Measurements from ENCODE around the gene NDUFA11.

NDUFA11 gene

GRCh38 chr19:5932146-5932545 is 28.6 kb upstream of the NDUFA11 start:
- no peak for DNase-seq

DNA sequence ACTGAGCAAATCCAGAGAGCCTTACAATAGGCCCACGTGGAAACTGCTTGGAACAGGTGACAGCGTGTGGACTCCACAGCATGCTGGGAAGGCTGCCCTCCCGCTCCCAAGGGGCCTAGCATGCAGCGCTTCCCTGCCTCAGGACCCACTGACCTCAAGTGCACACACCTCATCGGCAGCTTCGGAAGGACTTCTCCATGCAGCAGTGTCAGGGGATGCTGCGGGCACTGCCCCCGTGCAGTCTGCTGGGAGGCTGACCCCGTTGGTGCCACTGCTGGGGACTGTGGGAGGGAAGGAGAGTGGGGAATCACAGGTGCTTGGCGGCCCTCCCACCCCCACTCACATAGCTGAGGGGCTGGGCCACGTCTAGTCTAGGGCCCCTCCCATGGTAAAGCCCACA is 27.7 kb upstream of the NDUFA11 start:
- no peak for DNase-seq

- no peak for DNase-seq
Observed at GRCh38 chr19:5929625-5930024, 26.0 kb upstream of the NDUFA11 start.

GRCh38 chr19:5929179-5929578 is 25.6 kb upstream of the NDUFA11 start:
- DNase-seq: no peak

DNA sequence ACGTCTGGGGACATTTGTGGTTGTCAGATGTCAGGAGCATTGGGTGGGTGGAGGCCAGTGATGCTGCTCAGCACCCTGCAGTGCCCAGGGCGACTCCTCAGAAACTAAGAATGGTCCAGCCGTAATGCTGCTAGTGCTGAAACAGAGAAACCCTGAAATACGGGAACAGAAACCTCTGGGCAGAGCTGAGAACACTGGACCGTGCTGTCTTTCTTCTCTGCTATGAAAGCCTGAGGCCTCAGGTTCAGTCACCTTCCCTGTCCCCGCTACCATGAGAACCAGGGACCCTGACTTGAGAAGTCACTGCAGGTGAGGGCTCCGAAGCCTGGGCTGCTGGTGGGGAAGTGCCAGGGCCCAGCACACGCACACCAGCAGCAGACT is 23.8 kb upstream of the NDUFA11 start:
- DNase-seq: no peak

GRCh38 chr19:5926641-5927440 is 23.3 kb upstream of the NDUFA11 start:
- DNase-seq: no peak

DNA sequence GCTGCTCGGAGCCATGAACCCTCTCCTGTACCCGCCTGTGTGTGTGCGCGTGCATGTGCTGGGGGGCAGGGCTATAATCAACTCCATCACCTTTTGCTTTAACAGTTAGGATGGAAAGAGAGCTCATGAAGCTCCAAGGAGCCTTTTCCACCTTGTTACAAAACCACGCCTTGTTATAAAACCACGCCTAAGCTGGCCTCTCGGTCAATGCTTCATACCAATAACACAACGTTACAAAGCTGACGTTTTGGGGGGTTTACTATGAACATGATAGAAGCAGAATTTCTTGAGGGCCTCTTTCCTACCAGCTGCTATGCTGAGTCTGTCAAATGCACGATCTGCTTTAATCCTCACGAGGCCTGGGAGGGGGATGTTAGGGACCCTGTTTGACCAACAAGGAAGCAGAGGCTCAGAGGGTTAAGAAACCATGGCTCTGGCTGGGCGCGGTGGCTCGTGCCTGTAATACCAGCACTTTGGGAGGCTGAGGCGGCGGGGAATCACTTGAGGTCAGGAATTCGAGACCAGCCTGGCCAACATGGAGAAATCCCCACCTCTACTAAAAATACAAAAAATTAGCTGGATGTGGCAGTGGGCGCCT is 22.3 kb upstream of the NDUFA11 start:
- DNase-seq: no peak

- DNase-seq: no peak
Observed at GRCh38 chr19:5923356-5923755, 19.8 kb upstream of the NDUFA11 start.

DNA sequence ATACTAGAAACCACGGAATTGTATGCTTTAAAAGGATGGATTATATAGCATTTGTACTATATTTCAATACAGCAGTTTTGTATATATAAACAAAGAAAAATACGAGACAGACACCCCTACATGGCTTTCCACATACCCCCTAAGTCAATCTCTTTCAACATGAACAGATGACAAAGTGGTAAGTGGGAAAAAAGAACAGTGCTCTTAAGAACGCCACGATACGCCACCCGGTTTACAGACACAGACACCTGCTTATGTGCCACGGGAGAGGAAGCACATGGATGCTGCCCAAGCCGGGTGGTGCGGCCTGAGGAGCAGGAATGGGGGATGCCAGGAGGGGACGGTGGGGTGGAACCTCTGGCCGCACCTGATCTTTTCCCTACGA is 18.6 kb upstream of the NDUFA11 start:
- DNase-seq: no peak

DNA sequence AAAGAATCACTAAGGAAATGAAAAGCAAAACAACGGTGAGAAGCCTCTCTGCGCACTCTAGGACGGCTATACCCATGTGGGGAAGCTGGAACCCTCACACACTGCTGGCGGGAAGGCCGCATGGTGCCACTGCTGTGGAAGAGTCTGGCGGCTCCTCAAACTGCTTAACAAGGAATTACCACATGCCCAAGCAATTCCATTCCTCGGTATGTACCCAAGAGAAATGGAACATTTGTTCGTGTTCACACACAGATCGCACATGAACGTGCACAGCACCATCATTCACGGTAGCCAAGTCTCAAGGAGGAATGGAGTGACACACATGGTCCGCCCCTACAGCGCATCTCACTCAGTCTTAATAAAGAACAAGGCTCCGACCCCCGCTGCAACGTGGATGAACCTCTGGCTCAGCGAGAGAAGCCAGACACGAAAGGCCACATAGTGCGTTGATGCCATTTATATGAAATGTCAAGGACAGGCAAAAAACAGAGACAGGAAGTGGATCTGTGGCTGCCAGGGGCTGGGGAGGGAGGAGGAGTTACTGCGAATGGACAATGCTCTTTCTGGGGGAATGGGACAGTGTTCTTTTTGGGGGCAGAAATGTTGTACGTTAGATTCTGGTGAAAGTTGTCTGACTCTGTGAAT is 18.0 kb upstream of the NDUFA11 start:
- no peak for DNase-seq

DNA sequence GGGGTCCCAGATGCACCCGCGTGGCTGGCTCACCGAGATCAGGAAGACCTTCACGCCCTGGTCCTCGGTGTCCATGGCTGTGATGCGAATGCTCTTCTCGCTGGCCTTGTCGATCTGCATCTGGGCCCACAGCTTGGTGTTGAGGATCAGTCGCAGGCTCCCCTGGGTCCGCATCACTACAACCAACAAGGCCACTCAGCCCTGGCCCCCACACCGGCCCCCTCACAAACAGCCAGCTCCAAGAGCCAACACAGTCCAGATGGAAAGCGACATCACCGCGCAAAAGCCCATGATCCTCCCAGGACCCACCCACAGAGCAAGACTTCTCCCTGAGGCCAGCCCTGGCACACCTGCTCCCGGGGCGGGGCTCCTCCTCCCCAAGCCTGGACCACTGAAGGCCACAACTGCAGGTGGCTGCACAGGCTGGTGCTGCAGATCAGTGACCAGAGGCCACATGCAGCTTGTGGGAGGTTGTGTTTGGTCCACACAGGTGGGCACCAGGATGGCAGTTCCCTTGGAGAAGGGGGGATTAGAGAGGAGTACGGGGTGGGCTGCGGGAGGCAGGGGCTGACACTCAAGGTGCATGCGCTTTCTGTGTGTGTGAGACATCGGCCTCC is 15.0 kb upstream of the NDUFA11 start:
- no peak for DNase-seq

DNA sequence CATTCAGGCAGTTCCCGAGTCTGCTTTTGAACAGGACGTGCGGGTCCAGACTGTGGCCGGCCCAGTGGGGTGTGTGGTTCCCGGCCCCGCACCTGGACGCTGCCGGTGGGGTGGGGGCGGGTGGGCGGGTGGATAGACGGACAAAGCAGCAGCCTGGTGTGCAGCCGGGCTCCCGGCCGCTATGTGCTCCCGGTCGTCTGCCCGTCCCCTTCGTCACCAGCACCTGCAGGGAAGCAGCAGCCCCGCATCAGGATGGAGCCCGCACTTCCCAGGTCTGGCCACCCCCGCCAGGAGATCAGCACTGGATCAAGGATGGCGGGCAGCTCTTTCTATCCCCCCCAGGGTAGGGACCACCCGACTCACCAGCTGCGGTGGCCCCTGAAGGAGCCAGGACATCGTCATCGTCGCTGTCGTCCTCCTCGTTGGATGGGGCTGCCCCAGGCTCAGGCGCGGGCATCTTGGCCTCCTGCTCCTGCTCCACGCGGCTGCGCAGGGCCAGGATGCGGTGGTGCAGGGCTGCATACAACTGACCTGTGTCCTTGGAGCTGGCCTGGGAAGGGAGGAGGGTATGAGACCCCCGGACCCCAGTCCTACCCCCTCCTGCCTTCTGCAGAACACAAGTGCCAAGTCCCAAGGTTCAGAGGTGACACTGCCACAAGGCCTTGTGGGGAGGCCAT is 14.0 kb upstream of the NDUFA11 start:
- no peak for DNase-seq

- no peak for DNase-seq
Observed at GRCh38 chr19:5916181-5916708, 12.7 kb upstream of the NDUFA11 start.

- DNase-seq: no peak
Observed at GRCh38 chr19:5915782-5916165, 12.2 kb upstream of the NDUFA11 start.

DNA sequence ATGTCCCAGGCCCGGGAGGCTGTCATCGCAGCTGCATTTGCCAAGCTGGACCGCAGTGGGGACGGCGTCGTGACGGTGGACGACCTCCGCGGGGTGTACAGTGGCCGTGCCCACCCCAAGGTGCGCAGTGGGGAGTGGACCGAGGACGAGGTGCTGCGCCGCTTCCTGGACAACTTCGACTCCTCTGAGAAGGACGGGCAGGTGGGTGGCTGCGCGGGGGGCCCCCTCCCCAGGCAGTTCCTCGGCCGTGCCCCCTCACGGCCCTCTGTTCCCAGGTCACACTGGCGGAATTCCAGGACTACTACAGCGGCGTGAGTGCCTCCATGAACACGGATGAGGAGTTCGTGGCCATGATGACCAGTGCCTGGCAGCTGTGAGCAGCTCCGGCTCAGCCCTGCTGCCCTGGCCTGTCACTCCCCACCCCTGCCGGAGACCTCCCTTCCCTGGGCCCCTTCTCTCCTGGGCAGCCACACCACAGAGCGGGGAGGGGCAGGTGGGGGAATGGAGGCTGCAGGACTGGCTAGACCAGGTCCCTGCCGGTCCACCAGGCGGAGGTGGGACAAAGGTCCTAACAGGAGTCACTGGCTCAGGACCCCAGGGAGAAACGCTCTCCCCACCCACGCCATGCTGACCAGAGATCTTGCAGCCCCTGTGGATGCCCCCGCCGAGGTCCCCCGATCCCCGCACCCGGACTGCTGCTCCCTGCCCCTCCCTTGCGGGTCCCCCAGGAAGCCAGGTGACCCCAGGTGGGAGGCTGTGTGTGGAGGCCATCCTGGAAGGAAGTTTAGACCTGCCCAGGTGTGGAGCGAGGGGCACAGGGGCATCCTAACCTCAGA is 11.6 kb upstream of the NDUFA11 start:
- DNase-seq: no peak

DNA sequence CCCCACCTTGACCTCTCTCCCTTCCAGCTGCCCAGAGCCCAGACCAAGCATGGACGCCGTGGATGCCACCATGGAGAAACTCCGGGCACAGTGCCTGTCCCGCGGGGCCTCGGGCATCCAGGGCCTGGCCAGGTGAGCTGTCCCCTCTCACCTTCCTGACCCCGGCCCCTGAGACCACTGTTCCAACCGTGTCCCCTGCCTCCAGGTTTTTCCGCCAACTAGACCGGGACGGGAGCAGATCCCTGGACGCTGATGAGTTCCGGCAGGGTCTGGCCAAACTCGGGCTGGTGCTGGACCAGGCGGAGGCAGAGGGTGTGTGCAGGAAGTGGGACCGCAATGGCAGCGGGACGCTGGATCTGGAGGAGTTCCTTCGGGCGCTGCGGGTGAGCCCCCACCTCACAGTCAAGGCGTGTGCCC is 10.8 kb upstream of the NDUFA11 start:
- no peak for DNase-seq

GRCh38 chr19:5913739-5914357 is 10.3 kb upstream of the NDUFA11 start, which contains the start of gene CAPS:
Gene CAPS, plus strand, starts transcription at chr19:5914254. Its CDS starts 153 bp downstream, at chr19:5914407.
- no peak for DNase-seq

GRCh38 chr19:5911366-5911765 is 7.8 kb upstream of the NDUFA11 start:
- no peak for DNase-seq

DNA sequence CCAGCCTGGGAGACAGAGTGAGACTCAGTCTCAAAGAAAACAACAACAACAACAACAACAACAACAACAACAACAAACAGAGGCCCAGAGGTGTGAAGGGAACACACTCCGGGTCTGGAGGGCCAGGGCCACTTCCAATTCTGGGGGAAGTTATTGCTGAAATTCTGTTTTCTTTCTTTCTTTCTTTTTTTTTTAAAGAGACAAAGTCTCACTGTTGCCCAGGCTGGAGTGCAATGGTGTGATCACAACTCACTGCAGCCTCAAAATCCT is 7.0 kb upstream of the NDUFA11 start:
- DNase-seq: no peak

- no peak for DNase-seq
Observed at GRCh38 chr19:5908773-5909442, 5.3 kb upstream of the NDUFA11 start.

GRCh38 chr19:5907241-5907640 is 3.7 kb upstream of the NDUFA11 start:
- DNase-seq: no peak
